HEK293T (cell line): Measurements from ENCODE around the gene RHEB.

Experiments used
- ARNT ChIP-seq: fragments of 450-650 bp; IDR thresholded peaks from 2 replicates; pipeline ENCODE4 v1.6.1; 2017; ENCODE audit warnings: mild to moderate bottlenecking
- BHLHE40 ChIP-seq: fragments of 450-650 bp; IDR thresholded peaks from 2 replicates; pipeline ENCODE4 v1.6.1; 2016; ENCODE audit warnings: mild to moderate bottlenecking, moderate library complexity, borderline replicate concordance
- CTBP1 ChIP-seq: fragments of 450-650 bp; IDR thresholded peaks from 2 replicates; pipeline ENCODE4 v1.6.1; 2016; ENCODE audit warnings: borderline replicate concordance
- ELF4 ChIP-seq: fragments of 450-650 bp; IDR thresholded peaks from 2 replicates; pipeline ENCODE4 v1.6.1; 2017; ENCODE audit warnings: antibody characterized with exemption
- FOXA1 ChIP-seq: fragments of 450-650 bp; IDR thresholded peaks from 2 replicates; pipeline ENCODE4 v1.6.1; 2016; ENCODE audit warnings: mild to moderate bottlenecking
- FOXM1 ChIP-seq: fragments of 450-650 bp; IDR thresholded peaks from 2 replicates; pipeline ENCODE4 v1.6.1; 2017; ENCODE audit warnings: mild to moderate bottlenecking, borderline replicate concordance
- HDGF ChIP-seq: fragments of 450-650 bp; IDR thresholded peaks from 2 replicates; pipeline ENCODE4 v1.6.1; 2017; ENCODE audit warnings: antibody characterized with exemption, borderline replicate concordance
- L3MBTL2 ChIP-seq: fragments of 450-650 bp; conservative IDR thresholded peaks from 2 replicates; pipeline ENCODE4 v1.6.1; 2016; ENCODE audit warnings: mild to moderate bottlenecking
- LEF1 ChIP-seq: fragments of 450-650 bp; IDR thresholded peaks from 2 replicates; pipeline ENCODE4 v1.6.1; 2017; ENCODE audit warnings: mild to moderate bottlenecking, borderline replicate concordance
- NFRKB ChIP-seq: fragments of 450-650 bp; IDR thresholded peaks from 2 replicates; pipeline ENCODE4 v1.6.1; 2016; ENCODE audit warnings: mild to moderate bottlenecking, moderate library complexity
- PKNOX1 ChIP-seq: fragments of 450-650 bp; IDR thresholded peaks from 2 replicates; pipeline ENCODE4 v1.6.1; 2016
- SP1 ChIP-seq: fragments of 450-650 bp; IDR thresholded peaks from 2 replicates; pipeline ENCODE4 v1.6.1; 2017
- SUZ12 ChIP-seq: fragments of 450-650 bp; IDR thresholded peaks from 2 replicates; pipeline ENCODE4 v1.6.1; 2016; ENCODE audit warnings: mild to moderate bottlenecking
- ZNF384 ChIP-seq: fragments of 450-650 bp; IDR thresholded peaks from 2 replicates; pipeline ENCODE4 v1.6.1; 2016

GRCh38 chr7:151461942-151462230 lies 57.8 kb downstream of the RHEB start:
- TF ChIP-seq ARNT (no peak), CTBP1 (no peak), SUZ12 (no peak), PKNOX1 (no peak), LEF1 (no peak), BHLHE40 (no peak), FOXA1 (no peak), L3MBTL2 (no peak), ELF4 (no peak), HDGF (no peak), NFRKB (no peak), SP1 (no peak), ZNF384 (no peak), FOXM1 (no peak)
